VCaP (cell line): Measurements from ENCODE around the gene ATP12A.

Experiments
- H3K27ac ChIP-seq: fragments of 450-650 bp; 2 replicates; pipeline ENCODE4 v1.5.1; 2017
- TF ChIP-seq, protein P1 (sequence below): fragments of 450-650 bp; conservative IDR thresholded peaks from 2 replicates; pipeline ENCODE4 v1.5.1; 2017; ENCODE audit warnings: mild to moderate bottlenecking, moderate library complexity

The ATP12A gene

DNA sequence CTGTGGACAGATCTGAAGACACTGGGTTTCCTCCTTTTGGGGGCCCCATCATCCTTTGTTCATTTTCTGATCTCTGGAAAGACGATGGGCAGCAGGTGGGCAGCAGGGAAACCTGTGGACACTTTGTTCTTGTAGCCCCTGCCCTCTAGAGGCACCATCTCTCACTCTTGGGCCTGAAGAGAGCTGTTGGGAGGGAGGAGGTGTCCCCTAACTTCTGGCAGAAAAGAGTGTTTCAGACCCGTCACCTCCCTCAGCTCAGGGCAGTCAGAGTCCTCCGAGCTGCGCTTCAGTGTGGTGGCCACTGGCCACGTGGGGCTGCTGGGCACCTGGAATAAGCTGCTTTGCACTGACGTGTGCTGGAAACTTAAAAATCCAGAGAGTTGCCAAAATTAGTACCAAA lies 56.8 kb downstream of the ATP12A start:
- TF ChIP-seq, protein P1, sequence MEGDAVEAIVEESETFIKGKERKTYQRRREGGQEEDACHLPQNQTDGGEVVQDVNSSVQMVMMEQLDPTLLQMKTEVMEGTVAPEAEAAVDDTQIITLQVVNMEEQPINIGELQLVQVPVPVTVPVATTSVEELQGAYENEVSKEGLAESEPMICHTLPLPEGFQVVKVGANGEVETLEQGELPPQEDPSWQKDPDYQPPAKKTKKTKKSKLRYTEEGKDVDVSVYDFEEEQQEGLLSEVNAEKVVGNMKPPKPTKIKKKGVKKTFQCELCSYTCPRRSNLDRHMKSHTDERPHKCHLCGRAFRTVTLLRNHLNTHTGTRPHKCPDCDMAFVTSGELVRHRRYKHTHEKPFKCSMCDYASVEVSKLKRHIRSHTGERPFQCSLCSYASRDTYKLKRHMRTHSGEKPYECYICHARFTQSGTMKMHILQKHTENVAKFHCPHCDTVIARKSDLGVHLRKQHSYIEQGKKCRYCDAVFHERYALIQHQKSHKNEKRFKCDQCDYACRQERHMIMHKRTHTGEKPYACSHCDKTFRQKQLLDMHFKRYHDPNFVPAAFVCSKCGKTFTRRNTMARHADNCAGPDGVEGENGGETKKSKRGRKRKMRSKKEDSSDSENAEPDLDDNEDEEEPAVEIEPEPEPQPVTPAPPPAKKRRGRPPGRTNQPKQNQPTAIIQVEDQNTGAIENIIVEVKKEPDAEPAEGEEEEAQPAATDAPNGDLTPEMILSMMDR = no peak
- H3K27ac ChIP-seq = no peak overlapping the region

DNA sequence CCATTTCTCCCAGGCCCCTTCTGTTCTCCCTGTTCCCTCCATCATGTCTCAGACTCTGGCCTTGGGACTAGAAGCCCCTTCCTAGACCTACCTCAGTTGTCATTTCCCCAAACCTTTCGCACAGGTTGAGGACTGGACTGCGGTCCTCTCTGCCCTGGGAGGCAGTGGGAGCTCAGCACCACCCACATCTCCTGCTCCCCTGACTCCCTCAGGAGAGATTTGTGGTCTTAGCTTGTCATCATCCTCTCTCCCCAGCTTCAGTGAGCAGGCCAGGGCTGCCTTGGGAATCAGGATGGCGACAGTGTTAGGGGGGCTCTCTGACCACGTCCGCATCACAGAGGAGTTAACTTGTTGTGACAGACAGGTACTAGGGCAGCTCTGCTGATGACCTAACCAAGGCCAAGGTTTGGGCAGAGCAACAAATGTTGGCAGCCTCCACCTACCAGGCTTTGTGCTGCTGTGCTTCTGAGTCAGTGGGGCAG lies 58.2 kb downstream of the ATP12A start:
- no peak overlapping the region for H3K27ac ChIP-seq
- TF ChIP-seq, protein P1 = no peak

DNA sequence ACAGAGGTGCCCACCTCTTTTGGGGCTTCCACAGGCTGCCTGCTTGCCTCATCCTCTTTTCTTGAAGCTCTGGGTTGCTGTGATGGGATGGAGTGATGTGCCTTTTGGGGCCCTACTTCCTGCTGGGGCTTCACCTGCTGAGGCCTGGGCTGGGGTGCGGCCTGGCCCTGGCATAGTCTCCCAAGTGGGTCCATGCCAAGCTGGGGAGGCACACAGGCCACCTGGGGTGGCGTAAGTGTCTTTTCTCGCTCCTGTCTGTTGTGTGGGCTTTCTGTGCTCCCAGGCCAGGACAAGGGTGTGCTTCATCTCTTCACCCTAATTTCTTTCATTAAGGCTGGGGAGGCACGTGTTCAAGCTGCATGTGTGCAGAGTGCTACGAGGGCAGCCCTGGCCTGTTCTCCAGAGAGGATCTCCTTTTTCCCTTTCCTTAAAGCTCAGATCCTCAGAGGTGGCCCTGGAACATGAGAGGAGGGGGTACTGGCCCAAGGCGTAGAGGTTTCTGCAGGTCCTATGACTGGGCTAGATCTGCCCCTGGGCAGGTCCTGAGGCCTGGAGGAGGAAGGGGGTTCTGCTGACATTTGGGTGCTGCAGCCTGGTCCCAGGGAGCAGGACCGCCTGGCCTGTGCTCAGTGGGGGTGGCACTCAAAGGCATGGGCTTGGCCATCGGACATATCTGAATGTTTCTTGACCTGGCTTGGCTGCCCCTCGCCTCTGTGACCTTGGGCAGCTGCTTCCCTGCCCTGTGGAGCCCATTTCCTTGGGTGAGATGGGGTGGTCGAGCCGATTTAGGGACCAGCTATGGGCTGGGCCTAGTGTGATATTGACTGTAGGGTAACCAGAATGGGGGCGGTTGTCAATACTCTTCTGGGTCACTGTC lies 60.0 kb downstream of the ATP12A start:
- TF ChIP-seq, protein P1 = no peak
- H3K27ac ChIP-seq = no peak overlapping the region

DNA sequence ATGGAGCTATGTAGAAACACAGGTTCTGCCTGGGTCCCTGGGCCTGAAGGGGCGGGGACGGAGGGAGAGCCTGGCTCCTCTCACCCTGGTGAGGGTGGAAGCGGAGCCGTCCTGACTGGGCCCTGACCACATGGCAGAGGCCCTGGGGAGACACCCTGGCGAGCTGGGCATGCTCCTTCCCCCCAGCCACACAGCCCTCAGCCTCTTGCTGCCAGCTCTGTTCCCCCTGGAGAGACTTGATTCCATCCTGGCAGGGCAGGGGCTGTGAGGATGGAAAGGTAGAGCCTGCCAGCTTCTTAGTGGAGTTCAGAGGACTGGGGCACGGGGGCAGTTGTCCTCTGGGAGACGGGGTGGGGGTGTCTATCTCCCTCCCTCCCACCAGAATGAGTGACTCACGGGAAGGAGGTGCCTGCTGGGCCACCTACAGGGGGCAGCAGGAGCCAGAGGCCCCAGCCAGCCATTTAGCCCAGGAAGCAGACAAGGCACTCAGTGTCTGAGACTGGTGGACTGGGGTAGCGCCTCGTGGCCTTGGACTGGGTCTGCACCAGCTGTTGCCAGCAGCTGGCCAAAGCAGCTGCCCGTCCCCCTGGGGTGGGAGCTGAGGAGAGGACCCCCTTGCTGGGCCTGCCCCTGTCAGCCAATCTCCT lies 60.9 kb downstream of the ATP12A start:
- TF ChIP-seq, protein P1 = no peak; the same call in 1 of the 2 replicates
- H3K27ac ChIP-seq = no peak overlapping the region

DNA sequence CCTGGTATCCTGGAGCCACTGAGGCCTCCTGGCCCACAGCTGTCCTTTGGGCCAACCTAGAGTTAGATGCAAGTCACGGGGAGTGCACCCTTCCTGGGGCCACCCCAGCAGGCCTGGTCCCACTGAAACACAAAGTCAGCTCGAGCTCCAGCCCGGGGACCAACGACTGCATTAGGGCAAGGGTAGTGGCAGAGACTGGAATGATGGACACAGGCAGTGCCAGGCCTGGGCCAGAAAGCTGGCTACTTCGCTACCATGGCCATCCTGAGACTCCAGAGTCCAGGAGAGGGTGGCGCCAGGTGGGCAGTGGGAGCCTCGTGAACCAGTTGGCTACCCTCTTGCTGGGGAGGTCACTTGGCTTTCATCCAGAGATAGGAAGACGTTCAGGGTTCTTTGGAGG lies 61.6 kb downstream of the ATP12A start:
- TF ChIP-seq, protein P1 = no peak
- H3K27ac ChIP-seq = no peak overlapping the region

DNA sequence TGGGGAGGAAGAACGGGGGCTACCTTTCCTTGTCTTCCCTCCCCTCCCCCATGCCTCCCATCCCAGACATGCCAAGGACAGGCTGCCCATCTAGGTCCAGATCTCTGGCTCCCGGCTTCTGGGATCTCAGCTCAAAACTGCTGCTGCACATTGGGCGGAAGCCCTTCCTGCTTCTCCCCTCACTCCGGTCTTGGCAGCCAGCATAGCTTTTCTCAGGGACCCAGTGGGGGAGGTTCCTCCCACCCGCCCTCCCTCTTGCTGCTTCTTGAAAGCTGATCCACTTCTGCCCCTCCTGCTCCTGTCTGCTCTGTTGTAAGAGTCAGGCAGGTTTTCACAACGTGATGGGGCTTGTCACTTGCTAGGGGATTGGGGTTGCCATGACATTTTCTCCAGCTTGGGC lies 62.1 kb downstream of the ATP12A start:
- TF ChIP-seq, protein P1 = no peak
- H3K27ac ChIP-seq = no peak overlapping the region

DNA sequence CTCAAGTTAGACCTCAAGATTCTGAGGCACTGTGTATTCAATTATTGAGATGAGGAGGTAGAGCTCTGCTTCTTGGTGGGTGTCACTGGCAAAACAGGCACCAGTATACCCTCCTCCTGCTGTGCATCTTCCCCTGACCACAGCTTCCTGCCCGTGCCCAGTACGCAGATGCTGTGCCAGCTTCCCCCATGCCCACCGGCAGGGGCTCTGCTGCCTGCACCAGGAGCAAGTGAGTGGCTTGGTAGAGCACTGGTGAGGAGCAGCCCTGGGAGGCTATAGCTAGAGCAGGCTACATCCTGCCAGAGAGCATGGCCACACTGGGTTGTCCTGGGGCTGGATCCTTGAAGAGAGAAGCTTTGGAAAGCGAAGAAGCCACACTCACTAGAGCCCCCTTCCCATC lies 62.8 kb downstream of the ATP12A start:
- H3K27ac ChIP-seq = no peak overlapping the region
- TF ChIP-seq, protein P1 = no peak
